Coronary artery (tissue), 2 donors: ENCODE results near the gene ANKS1A.

Experiments used
- DNase-seq: peaks from one replicate; pipeline ENCODE4 v3.0.0-alpha.2; 2017; ENCODE audit warnings: low spot score
- H3K27ac ChIP-seq, 2 donors: fragments of 200-600 bp; sonication (generic); one replicate each; pipeline ENCODE4 v1.5.1; 2016 to 2019
- H3K4me3 ChIP-seq: fragments of 200-600 bp; sonication (generic); 2 replicates; pipeline ENCODE4 v1.5.1; 2016; ENCODE audit warnings: mild to moderate bottlenecking, moderate library complexity
- TF ChIP-seq, protein P1 (sequence below): fragments of 200-600 bp; sonication (generic); IDR thresholded peaks from one replicate; pipeline ENCODE4 v1.5.1; 2019; ENCODE audit warnings: antibody characterized with exemption

Gene ANKS1A

DNA sequence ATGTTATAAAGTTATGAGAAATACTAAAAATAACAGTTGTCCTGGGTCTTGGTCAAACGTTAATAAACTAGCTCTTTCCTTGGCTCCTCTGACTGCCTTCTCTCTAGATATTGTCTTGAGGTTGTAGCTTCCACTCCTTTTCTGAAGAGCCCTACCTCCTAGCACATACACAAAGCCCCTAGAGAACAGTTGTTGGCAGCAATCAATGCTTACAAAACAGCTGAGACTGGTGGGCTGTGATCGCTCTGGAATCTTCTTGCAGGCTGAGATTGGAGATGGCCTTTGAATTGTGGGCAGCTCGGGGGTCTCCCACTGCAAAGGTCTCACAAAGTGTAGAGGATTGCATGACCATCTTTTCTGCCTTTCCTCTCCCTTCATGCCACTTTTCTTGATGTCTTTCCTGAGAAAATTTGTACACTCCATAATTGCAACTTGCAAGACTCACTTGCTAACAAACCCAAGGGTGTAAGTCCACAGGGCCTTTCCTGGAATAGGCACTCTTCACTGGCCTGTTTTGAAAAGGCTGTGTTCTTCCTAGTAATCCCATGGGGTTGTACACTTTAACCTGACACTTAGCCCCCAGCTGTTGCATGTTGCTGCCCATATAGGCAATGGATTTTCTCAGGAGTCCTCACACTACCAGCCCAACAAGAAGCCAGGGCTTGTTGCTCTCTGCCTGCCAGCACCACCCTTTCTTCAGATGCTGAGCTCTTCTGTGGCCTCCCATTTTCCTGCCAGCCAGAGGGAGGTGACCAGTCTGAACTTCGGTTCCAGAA, 152.2 kb downstream of the ANKS1A start:
- Histone ChIP-seq H3K27ac (peak overlapping the region in 1 of 2 donors; percentile 3), H3K4me3 (no peak overlapping the region)
- TF ChIP-seq, protein P1, sequence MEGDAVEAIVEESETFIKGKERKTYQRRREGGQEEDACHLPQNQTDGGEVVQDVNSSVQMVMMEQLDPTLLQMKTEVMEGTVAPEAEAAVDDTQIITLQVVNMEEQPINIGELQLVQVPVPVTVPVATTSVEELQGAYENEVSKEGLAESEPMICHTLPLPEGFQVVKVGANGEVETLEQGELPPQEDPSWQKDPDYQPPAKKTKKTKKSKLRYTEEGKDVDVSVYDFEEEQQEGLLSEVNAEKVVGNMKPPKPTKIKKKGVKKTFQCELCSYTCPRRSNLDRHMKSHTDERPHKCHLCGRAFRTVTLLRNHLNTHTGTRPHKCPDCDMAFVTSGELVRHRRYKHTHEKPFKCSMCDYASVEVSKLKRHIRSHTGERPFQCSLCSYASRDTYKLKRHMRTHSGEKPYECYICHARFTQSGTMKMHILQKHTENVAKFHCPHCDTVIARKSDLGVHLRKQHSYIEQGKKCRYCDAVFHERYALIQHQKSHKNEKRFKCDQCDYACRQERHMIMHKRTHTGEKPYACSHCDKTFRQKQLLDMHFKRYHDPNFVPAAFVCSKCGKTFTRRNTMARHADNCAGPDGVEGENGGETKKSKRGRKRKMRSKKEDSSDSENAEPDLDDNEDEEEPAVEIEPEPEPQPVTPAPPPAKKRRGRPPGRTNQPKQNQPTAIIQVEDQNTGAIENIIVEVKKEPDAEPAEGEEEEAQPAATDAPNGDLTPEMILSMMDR: no peak
- DNase-seq: no peak

DNA sequence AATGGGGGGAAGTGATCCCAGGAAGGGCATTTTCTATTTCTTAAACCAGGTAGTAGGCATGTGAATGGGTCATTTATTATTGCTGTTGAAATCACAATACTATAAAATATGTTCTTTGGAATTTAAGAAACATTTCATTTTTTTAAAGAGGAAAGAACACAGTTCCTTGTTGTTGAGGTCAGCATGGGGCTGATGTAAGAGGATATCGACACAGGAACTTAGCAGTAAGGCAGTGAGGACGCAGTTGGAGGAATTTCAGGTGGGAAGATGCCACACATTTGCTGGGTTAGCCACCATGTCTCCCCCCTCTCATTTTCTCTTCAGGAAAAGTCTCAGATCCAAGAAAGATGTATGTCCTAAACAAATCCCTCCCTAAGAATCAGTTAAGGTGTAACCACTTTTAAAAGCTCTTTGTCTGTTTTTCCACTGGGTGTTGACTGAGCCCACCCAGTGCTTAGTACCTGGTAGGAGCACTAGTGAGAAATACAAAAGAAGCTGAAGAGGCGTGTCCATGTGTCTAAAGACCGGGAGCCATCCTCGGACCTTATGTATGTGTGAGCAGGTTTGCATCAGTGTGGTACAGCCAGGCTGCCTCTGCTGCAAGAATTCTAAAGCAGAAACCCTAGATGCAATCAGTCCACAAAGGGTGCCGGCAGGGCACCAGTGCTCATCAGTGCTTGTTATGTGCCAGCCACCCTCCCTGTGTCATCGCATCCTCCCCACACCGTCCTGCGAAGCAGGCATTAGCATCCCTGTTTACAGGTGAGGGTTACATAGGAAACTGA, 153.2 kb downstream of the ANKS1A start:
- Histone ChIP-seq H3K27ac (peak overlapping the region in 1 of 2 donors; percentile 3), H3K4me3 (no peak overlapping the region)
- DNase-seq: no peak
- TF ChIP-seq, protein P1: no peak

DNA sequence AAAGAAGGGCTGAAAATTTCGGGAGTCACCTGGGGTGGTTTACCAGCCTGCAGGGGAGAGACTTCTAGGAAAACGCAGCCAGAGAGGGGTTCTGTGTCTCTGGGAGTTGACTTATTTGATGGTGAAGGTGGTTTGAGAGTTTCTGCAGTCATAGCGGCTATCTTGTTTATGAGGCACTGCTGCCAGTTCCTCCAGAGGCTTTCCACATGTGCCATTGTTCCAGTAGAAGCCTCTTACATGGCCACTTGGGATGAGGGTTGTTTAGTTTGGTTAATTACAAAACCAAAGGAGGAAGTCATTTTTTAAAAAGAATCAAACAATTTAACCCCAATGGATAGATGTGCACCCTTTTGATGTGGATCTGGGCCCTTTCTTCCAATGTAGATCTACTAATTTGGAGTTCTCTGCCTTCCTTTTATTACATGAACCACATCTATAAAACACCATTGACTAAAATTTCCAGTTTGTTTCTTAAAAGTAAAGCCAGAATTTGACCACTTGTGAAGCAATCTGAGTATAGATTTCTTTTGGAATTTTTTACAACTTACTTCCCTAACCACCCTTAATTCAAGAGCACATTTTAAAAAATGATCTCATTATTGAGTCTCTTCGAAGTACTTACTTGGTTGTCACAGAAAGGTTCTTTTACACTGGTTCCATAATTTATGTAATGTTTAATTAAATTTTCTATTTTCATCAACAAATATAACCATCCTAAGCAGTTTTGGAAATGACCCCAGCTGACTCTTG, 154.5 kb downstream of the ANKS1A start:
- TF ChIP-seq, protein P1: no peak
- H3K4me3 ChIP-seq: no peak overlapping the region
- H3K27ac ChIP-seq: peak overlapping the region in 1 of 2 donors; percentile 82
- DNase-seq: no peak

DNA sequence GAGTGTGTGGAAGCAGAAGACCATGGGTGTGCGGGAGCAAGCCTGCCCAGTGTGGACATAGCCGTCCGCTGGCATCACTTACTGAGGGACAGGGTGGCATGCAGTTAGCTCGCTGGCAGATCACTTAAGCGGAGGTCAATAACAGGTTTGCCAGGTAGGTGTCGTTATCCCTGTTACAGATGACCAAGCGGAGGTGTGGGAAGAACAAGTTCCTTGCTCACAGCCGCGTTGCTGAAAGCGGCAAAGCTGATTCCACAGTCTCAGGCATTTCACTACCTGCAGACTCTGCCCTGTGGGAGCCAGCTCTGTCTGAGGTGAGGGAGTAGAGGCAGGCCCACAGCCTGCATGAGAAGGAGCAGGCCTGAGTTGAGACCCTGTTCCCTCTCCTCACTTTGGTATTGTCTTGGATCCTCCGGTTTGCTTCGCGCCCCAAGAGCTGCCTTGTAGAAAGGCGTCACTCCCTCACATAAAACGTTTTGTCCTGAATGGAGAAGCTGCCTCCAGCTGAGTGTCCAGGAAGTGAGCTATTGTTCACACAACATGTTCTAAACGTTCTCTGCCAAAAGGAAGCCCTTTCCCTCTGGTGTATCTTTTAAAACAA, 155.2 kb downstream of the ANKS1A start:
- no peak overlapping the region for H3K4me3 ChIP-seq
- DNase-seq: no peak
- peak overlapping the region; percentile 12 to 82 for H3K27ac ChIP-seq
- TF ChIP-seq, protein P1: no peak

DNA sequence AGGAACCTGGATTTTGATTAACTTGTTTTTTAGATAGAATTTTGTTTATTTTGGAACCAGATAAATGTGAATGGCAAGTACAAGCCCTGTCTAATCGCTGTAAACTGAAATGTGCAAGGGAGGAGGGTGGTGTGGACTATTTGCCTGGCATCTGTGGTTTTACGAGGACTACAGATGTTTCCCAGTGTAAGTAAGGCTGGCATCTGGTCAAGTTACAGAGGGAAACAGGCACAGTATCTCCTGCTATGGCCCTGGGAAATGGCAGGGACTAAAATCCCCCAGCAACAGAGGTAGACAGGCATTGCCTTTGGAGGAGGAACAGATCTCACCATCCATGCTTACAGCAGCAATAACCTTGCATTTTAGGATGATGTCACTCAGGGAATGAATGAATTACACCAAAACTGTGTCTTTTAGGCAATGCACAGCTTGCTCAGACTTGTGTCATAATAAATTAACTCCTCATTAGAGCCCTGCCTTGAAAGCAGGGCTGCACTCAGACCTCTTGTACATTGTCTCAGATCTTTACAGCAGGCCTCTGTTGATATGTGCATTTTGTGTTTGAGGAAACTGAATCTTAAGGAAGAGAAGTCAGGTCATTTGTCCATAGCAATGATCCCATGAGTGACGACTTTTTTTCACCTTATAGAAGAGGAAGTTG, 155.8 kb downstream of the ANKS1A start:
- Histone ChIP-seq H3K4me3 (no peak overlapping the region), H3K27ac (peak overlapping the region; percentile 12 to 85)
- no peak for DNase-seq
- TF ChIP-seq, protein P1: no peak

DNA sequence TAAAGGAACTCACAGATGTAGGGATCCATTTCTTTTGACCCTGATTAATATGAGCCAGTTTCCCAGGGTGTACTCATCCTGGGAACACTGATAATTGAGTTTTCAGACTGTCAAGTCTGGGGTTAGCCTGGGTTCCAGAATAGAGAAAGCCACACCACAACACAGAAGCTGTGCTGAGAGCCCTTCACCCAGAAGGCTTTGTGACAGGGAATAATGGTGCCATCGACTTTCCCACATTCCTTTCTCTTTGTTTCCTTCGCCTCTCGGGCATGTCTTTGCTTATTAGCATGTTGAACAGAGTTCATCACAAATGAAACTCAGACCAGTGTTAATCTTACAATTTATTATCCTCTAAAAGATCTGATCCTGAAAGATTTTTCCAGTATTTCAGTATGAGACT, 157.0 kb downstream of the ANKS1A start:
- DNase-seq: no peak
- TF ChIP-seq, protein P1: no peak
- Histone ChIP-seq H3K4me3 (no peak overlapping the region), H3K27ac (peak overlapping the region in 1 of 2 donors; percentile 85)
